HPDE6-E6E7 (cell line): Measurements from ENCODE around the gene SPAG4.

Experiments
- DNase-seq: peaks from one replicate; pipeline ENCODE4 v3.0.0; 2011; ENCODE audit warnings: missing footprints; ENCODE audit errors: extremely low spot score

Gene SPAG4

GRCh38 chr20:35654415-35654814 is 38.8 kb downstream of the SPAG4 start:
- DNase-seq, result no peak

GRCh38 chr20:35657271-35657670 is 41.6 kb downstream of the SPAG4 start:
- DNase-seq, result no peak

- DNase-seq, result no peak
Measured at GRCh38 chr20:35660122-35660937, 44.7 kb downstream of the SPAG4 start.

- peak; percentile 38 for DNase-seq
Measured at GRCh38 chr20:35661053-35661452, 45.4 kb downstream of the SPAG4 start.

GRCh38 chr20:35661908-35662307 is 46.3 kb downstream of the SPAG4 start:
- DNase-seq, result no peak

- no peak for DNase-seq
Measured at GRCh38 chr20:35662551-35662950, 46.9 kb downstream of the SPAG4 start.

GRCh38 chr20:35663516-35664465 is 48.2 kb downstream of the SPAG4 start:
- peak; percentile 60 for DNase-seq

GRCh38 chr20:35664466-35665206 is 49.0 kb downstream of the SPAG4 start, which contains the start of the genes CPNE1 and RBM12:
CPNE1 (minus strand) TSS chr20:35664900; CDS start chr20:35632923, 31,977 bp downstream.
RBM12 (minus strand) TSS chr20:35664900; CDS start chr20:35655322, 9,578 bp downstream.
- DNase-seq, result peak; percentile 100

GRCh38 chr20:35665949-35666288 is 50.3 kb downstream of the SPAG4 start:
- no peak for DNase-seq

GRCh38 chr20:35669221-35669620 is 53.6 kb downstream of the SPAG4 start:
- DNase-seq, result no peak

- DNase-seq, result no peak
Measured at GRCh38 chr20:35669681-35670080, 54.1 kb downstream of the SPAG4 start.
